K562 (cell line): ENCODE data around the gene CEP68. TPM values are rescaled to one million over a fixed set of nuclear protein-coding genes. Genes with fewer than 3 reads are reported as not detected.

Experiments
- ARID3A ChIP-seq: IDR thresholded peaks from 2 replicates; pipeline ENCODE4 v1.6.1; 2012; ENCODE audit warnings: low read depth, low read length, improper control_type of control experiment, borderline replicate concordance
- ELK1 ChIP-seq: sonication (generic); formaldehyde crosslinking; IDR thresholded peaks from 2 replicates; pipeline ENCODE4 v1.8.1; 2022; ENCODE audit warnings: missing genetic modification reagents
- ETS1 ChIP-seq: conservative IDR thresholded peaks from 2 replicates; pipeline ENCODE4 v1.6.1; 2011; ENCODE audit warnings: low read depth, mild to moderate bottlenecking, low read length; ENCODE audit not compliant: control insufficient read depth
- EZH2 ChIP-seq: IDR thresholded peaks from 2 replicates; pipeline ENCODE4 v1.6.1; 2012; ENCODE audit warnings: low read depth, mild to moderate bottlenecking, inconsistent platforms, low read length, borderline replicate concordance
- HSF4 ChIP-seq: fragments of 250-450 bp; sonication (Bioruptor Pico); IDR thresholded peaks from 2 replicates; pipeline ENCODE4 v2.1.2; 2022; ENCODE audit warnings: mild to moderate bottlenecking, moderate library complexity, borderline replicate concordance
- KHSRP ChIP-seq: fragments of 450-650 bp; IDR thresholded peaks from 2 replicates; pipeline ENCODE4 v1.6.1; 2017
- MGA ChIP-seq: fragments of 450-650 bp; IDR thresholded peaks from 2 replicates; pipeline ENCODE4 v1.6.1; 2016; ENCODE audit warnings: mild to moderate bottlenecking, moderate library complexity
- RBM34 ChIP-seq: fragments of 200-400 bp; formaldehyde crosslinking; IDR thresholded peaks from 2 replicates; pipeline ENCODE4 v1.6.1; 2018; ENCODE audit warnings: low read length, borderline replicate concordance; ENCODE audit not compliant: insufficient read depth
- ZNF41 ChIP-seq: fragments of 250-450 bp; sonication (Bioruptor Pico); conservative IDR thresholded peaks from 2 replicates; pipeline ENCODE4 v1.4.0; 2020; ENCODE audit warnings: mild to moderate bottlenecking
- ZNF436 ChIP-seq: fragments of 250-450, 450-650 bp; sonication (Bioruptor Pico); formaldehyde crosslinking; IDR thresholded peaks from 2 replicates; pipeline ENCODE4 v1.7.0; 2020; ENCODE audit warnings: mild to moderate bottlenecking
- ZNF445 ChIP-seq: fragments of 250-450 bp; sonication (Bioruptor Pico); IDR thresholded peaks from 2 replicates; pipeline ENCODE4 v1.4.0; 2020; ENCODE audit warnings: low read depth, mild to moderate bottlenecking, moderate library complexity
- polyA plus RNA-seq, 8 experiments: library from polyadenylated mRNA; depleted of rRNA in 4 of 8; stranded (reverse) in 5 of 8; unstranded in 3 of 8; fragments of >200 nt; fragmentation: Nextera tagmentation in 2 of 8; fragmentation: Illumina TruSeq in 1 of 8; extraction: Ambion mirVana in 2 of 8; extraction: Trizol in 1 of 8; gene quantifications; 2 replicates each; pipeline versions ENCODE4 v1.2.1 to v1.2.3, GENCODE V29; 2011 to 2014; ENCODE audit warnings: inconsistent platforms in 1 of 8, missing spikeins in 1 of 8
- total RNA-seq, 7 experiments: library from RNA; depleted of rRNA in 6 of 7; stranded (reverse); fragments of >200 nt in 6 of 7; fragmentation: Illumina TruSeq in 2 of 7; extraction: Trizol in 2 of 7; gene quantifications; 2 replicates each; pipeline versions ENCODE4 v1.2.1 to v1.2.3, GENCODE V29; 2011 to 2021; ENCODE audit warnings: low replicate concordance in 1 of 7

CEP68 gene
- total and polyA plus RNA-seq, 9 of the 15 experiments (the other 6 are each of a cell fraction or from before 2014, with no cell fraction given) = 1.4 to 8.5 (median 5.2) TPM

GRCh38 chr2:65056215-65057053 lies at the start of gene CEP68 (continued):
- peak; percentile 30 for TF ChIP-seq MGA
- no peak for TF ChIP-seq KHSRP
- TF ChIP-seq RBM34 = no peak
- TF ChIP-seq ZNF445 = no peak
- TF ChIP-seq ETS1 = no peak; the same call in 1 of the 2 replicates
- TF ChIP-seq ELK1 = no peak
- no peak for TF ChIP-seq EZH2
- TF ChIP-seq HSF4 (CRISPR knock-in tag) = no peak
- no peak for TF ChIP-seq ZNF41 (CRISPR knock-in tag)
- TF ChIP-seq ZNF436 (CRISPR knock-in tag) = no peak
- no peak for TF ChIP-seq ARID3A
